ENCODE data around the gene KNSTRN.

DNA sequence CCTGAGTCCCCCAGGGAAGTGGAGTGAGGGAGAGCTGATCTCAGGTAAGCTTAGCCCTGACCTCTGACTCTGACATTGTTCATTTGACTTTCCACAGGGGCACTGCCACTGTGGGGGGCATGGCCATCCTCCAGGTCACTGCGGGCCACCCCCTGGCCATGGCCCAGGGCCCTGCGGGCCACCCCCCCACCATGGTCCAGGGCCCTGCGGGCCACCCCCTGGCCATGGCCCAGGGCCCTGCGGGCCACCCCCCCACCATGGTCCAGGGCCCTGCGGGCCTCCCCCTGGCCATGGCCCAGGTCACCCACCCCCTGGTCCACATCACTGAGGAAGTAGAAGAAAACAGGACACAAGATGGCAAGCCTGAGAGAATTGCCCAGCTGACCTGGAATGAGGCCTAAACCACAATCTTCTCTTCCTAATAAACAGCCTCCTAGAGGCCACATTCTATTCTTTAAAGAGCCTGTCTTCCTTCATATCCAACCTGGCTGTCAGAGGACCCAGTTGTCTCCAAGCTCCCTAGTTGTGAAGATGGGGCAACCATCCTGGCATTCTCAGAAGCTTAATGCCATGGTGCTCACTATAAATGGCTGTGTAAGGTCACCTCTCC is 26.4 kb upstream of the KNSTRN start:
- no peak for TF ChIP-seq POLR2A (IDR thresholded peaks at IDR 0.05)
- TF ChIP-seq, protein P1, sequence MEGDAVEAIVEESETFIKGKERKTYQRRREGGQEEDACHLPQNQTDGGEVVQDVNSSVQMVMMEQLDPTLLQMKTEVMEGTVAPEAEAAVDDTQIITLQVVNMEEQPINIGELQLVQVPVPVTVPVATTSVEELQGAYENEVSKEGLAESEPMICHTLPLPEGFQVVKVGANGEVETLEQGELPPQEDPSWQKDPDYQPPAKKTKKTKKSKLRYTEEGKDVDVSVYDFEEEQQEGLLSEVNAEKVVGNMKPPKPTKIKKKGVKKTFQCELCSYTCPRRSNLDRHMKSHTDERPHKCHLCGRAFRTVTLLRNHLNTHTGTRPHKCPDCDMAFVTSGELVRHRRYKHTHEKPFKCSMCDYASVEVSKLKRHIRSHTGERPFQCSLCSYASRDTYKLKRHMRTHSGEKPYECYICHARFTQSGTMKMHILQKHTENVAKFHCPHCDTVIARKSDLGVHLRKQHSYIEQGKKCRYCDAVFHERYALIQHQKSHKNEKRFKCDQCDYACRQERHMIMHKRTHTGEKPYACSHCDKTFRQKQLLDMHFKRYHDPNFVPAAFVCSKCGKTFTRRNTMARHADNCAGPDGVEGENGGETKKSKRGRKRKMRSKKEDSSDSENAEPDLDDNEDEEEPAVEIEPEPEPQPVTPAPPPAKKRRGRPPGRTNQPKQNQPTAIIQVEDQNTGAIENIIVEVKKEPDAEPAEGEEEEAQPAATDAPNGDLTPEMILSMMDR (IDR thresholded peaks at IDR 0.05): no peak
- TF ChIP-seq EP300 (IDR thresholded peaks at IDR 0.05): no peak
